Measurements from ENCODE around the gene TGM1.

DNA sequence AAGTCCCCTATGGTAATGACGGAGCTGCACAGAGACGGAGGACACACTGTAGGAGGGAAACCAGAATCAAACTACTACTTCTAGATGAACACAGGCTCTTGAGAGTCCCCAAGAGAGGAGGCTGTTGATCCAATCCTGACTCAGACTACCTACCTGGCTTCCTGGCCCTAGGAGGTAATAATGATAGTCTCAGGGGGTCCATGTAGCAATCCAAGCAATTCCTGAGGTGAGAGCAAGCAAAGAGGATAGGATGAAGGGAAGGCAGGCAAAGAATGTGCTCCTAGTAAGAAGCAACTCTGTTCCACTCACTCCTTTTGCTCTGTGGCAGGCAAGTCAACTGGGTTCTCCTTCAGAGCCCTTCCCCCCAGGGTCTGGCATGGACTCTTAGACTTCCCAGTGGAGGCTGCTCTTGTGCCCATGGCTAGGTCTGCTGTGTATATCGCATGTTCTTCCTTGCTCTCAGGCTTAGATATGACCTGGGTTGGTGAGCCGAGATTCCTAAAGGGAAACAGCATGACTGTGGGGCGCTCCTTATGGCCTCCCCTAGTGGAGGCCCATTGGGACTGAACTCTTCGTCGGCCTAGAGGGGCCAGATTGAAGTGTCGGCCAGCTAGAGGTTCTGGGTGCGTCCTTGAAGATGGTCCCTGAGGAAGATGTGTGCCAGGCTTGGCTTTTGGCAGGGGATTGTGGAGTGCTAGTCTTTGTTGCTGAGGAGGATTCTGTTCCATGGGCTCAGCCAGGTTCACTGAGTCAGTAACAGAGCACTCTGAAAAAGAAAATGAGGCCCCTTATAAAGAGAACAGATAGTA lies 22.7 kb downstream of the TGM1 start:
- TF ChIP-seq, protein P1, sequence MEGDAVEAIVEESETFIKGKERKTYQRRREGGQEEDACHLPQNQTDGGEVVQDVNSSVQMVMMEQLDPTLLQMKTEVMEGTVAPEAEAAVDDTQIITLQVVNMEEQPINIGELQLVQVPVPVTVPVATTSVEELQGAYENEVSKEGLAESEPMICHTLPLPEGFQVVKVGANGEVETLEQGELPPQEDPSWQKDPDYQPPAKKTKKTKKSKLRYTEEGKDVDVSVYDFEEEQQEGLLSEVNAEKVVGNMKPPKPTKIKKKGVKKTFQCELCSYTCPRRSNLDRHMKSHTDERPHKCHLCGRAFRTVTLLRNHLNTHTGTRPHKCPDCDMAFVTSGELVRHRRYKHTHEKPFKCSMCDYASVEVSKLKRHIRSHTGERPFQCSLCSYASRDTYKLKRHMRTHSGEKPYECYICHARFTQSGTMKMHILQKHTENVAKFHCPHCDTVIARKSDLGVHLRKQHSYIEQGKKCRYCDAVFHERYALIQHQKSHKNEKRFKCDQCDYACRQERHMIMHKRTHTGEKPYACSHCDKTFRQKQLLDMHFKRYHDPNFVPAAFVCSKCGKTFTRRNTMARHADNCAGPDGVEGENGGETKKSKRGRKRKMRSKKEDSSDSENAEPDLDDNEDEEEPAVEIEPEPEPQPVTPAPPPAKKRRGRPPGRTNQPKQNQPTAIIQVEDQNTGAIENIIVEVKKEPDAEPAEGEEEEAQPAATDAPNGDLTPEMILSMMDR (IDR thresholded peaks at IDR 0.05), result no peak
- TF ChIP-seq SIN3A (IDR thresholded peaks at IDR 0.05; ENCODE audit: borderline replicate concordance, low read depth, low read length) (no peak), POLR2AphosphoS5 (IDR thresholded peaks at IDR 0.05; ENCODE audit: low read depth, low read length) (no peak), JUND (IDR thresholded peaks at IDR 0.05) (no peak), ELF1 (IDR thresholded peaks at IDR 0.05) (no peak), MXI1 (IDR thresholded peaks at IDR 0.05; ENCODE audit: low read depth, low read length) (no peak)

All from SK-N-SH (cell line).